ENCODE measurements around the gene RAI1.
A peak's percentile ranks its signal among the peaks of the same experiment; 100 is the strongest.

Gene RAI1

GRCh38 chr17:17778308-17779014 lies 97.2 kb downstream of the RAI1 start:
- peaks cover 0 to 31% (median 6%) of the 10 kb centered on the region in 11 experiments; a peak in 10 of 22 replicates for H3K27me3 ChIP-seq
- peak overlapping the region in 2 of 11 experiments; percentile 5 to 33; a peak in 1 of 22 replicates for H3K4me2 ChIP-seq
- no peak overlapping the region for H3K9ac ChIP-seq
- no peak for TF ChIP-seq Cebpa-rat (IDR thresholded peaks at IDR 0.05)
- H3K4me1 ChIP-seq: peaks cover 25 to 67% (median 45%) of the 10 kb centered on the region in 10 experiments
- H3K27ac ChIP-seq: no peak overlapping the region
- H3K4me3 ChIP-seq: no peak overlapping the region
- peaks cover 0 to 32% (median 3%) of the 10 kb centered on the region in 11 experiments; a peak in 8 of 22 replicates for H3K36me3 ChIP-seq
- peaks cover 94 to 100% (median 99%) of the 10 kb centered on the region in 11 experiments for H4K20me1 ChIP-seq
- no peaks in the 10 kb centered on the region for H3K9me3 ChIP-seq (replicated peaks in 1 of 11)

- Histone ChIP-seq H3K4me3 (no peak overlapping the region), H3K9ac (no peak overlapping the region), H3K27ac (no peak overlapping the region), H3K9me3 (replicated peaks in 1 of 11) (no peaks in the 10 kb centered on the region), H3K4me1 (peaks cover 32 to 73% (median 51%) of the 10 kb centered on the region in 10 experiments), H3K4me2 (peak overlapping the region in 5 of 11 experiments; percentile 7 to 33 (median 21); a peak in 3 of 22 replicates), H4K20me1 (peaks cover 95 to 100% (median 99%) of the 10 kb centered on the region in 11 experiments), H3K36me3 (peaks cover 0 to 32% (median 3%) of the 10 kb centered on the region in 11 experiments; a peak in 8 of 22 replicates), H3K27me3 (peaks cover 0 to 35% (median 6%) of the 10 kb centered on the region in 11 experiments; a peak in 10 of 22 replicates)
- TF ChIP-seq Cebpa-rat (IDR thresholded peaks at IDR 0.05): no peak
These were observed 97.9 kb downstream of the RAI1 start for GRCh38 chr17:17779015-17779611.

GRCh38 chr17:17780922-17781590 lies 99.8 kb downstream of the RAI1 start:
- Histone ChIP-seq H3K4me1 (peaks cover 49 to 89% (median 71%) of the 10 kb centered on the region in 10 experiments), H3K9ac (peak overlapping the region in 8 of 11 experiments; percentile 11 to 69 (median 46); a peak in 12 of 22 replicates), H3K4me2 (peak overlapping the region; percentile 95 to 100 (median 100)), H4K20me1 (peaks cover 97 to 100% (median 99%) of the 10 kb centered on the region in 11 experiments), H3K4me3 (peak overlapping the region in 5 of 10 experiments; percentile 3 to 65 (median 62); a peak in 6 of 20 replicates), H3K27me3 (peaks cover 0 to 40% (median 6%) of the 10 kb centered on the region in 11 experiments; a peak in 10 of 22 replicates), H3K36me3 (peaks cover 0 to 22% (median 3%) of the 10 kb centered on the region in 11 experiments; a peak in 7 of 22 replicates), H3K9me3 (replicated peaks in 1 of 11) (no peaks in the 10 kb centered on the region), H3K27ac (no peak overlapping the region)
- TF ChIP-seq Cebpa-rat (IDR thresholded peaks at IDR 0.05): no peak

GRCh38 chr17:17781591-17782496 lies 100.6 kb downstream of the RAI1 start:
- Histone ChIP-seq H3K4me2 (peak overlapping the region; percentile 95 to 100 (median 100)), H3K36me3 (peaks cover 0 to 18% (median 3%) of the 10 kb centered on the region in 11 experiments; a peak in 6 of 22 replicates), H3K4me3 (peak overlapping the region; percentile 48 to 71 (median 62)), H4K20me1 (peaks cover 97 to 100% (median 99%) of the 10 kb centered on the region in 11 experiments), H3K27me3 (peaks cover 0 to 40% (median 6%) of the 10 kb centered on the region in 11 experiments; a peak in 10 of 22 replicates), H3K9ac (peak overlapping the region in 10 of 11 experiments; percentile 24 to 75 (median 56); a peak in 18 of 22 replicates), H3K27ac (peak overlapping the region in 1 of 11 experiments; percentile 38; a peak in 2 of 22 replicates), H3K4me1 (peaks cover 49 to 91% (median 79%) of the 10 kb centered on the region in 10 experiments), H3K9me3 (replicated peaks in 1 of 11) (no peaks in the 10 kb centered on the region)
- no peak for TF ChIP-seq Cebpa-rat (IDR thresholded peaks at IDR 0.05)

GRCh38 chr17:17782523-17783115 lies 101.4 kb downstream of the RAI1 start:
- peak overlapping the region; percentile 16 to 77 (median 66); a peak in 20 of 22 replicates for H3K9ac ChIP-seq
- peaks cover 49 to 92% (median 85%) of the 10 kb centered on the region in 10 experiments for H3K4me1 ChIP-seq
- peaks cover 97 to 100% (median 99%) of the 10 kb centered on the region in 11 experiments for H4K20me1 ChIP-seq

GRCh38 chr17:17783116-17783824 lies 102.0 kb downstream of the RAI1 start:
- TF ChIP-seq Cebpa-rat (IDR thresholded peaks at IDR 0.05): no peak
- Histone ChIP-seq H3K4me2 (peak overlapping the region; percentile 95 to 100 (median 100)), H4K20me1 (peaks cover 97 to 100% (median 99%) of the 10 kb centered on the region in 11 experiments), H3K27ac (peak overlapping the region in 7 of 11 experiments; percentile 3 to 65 (median 45); a peak in 12 of 22 replicates), H3K27me3 (peaks cover 0 to 40% (median 6%) of the 10 kb centered on the region in 11 experiments; a peak in 10 of 22 replicates), H3K4me3 (peak overlapping the region; percentile 48 to 71 (median 62)), H3K36me3 (peaks cover 0 to 8% (median 0%) of the 10 kb centered on the region in 11 experiments; a peak in 4 of 22 replicates), H3K4me1 (peaks cover 49 to 98% (median 90%) of the 10 kb centered on the region in 10 experiments), H3K9me3 (replicated peaks in 1 of 11) (no peaks in the 10 kb centered on the region), H3K9ac (peak overlapping the region; percentile 16 to 77 (median 66); a peak in 21 of 22 replicates)

More at GRCh38 chr17:17782523-17783115, 101.4 kb downstream of the RAI1 start:
- no peak for TF ChIP-seq Cebpa-rat (IDR thresholded peaks at IDR 0.05)
- H3K4me2 ChIP-seq: peak overlapping the region; percentile 95 to 100 (median 100)
- peak overlapping the region; percentile 48 to 71 (median 62) for H3K4me3 ChIP-seq
- H3K27me3 ChIP-seq: peaks cover 0 to 40% (median 6%) of the 10 kb centered on the region in 11 experiments; a peak in 10 of 22 replicates
- no peaks in the 10 kb centered on the region for H3K9me3 ChIP-seq (replicated peaks in 1 of 11)
- H3K27ac ChIP-seq: peak overlapping the region in 6 of 11 experiments; percentile 3 to 65 (median 52); a peak in 10 of 22 replicates
- peaks cover 0 to 14% (median 3%) of the 10 kb centered on the region in 11 experiments; a peak in 6 of 22 replicates for H3K36me3 ChIP-seq
